ENCODE measurements around the gene REC114. TPM values are rescaled to one million over a fixed set of nuclear protein-coding genes. Genes with fewer than 3 reads are reported as not detected.

Gene REC114
- total and polyA plus RNA-seq, 10 of the 15 experiments (the other 5 are each of a cell fraction or from before 2014, with no cell fraction given) = not detected

DNA sequence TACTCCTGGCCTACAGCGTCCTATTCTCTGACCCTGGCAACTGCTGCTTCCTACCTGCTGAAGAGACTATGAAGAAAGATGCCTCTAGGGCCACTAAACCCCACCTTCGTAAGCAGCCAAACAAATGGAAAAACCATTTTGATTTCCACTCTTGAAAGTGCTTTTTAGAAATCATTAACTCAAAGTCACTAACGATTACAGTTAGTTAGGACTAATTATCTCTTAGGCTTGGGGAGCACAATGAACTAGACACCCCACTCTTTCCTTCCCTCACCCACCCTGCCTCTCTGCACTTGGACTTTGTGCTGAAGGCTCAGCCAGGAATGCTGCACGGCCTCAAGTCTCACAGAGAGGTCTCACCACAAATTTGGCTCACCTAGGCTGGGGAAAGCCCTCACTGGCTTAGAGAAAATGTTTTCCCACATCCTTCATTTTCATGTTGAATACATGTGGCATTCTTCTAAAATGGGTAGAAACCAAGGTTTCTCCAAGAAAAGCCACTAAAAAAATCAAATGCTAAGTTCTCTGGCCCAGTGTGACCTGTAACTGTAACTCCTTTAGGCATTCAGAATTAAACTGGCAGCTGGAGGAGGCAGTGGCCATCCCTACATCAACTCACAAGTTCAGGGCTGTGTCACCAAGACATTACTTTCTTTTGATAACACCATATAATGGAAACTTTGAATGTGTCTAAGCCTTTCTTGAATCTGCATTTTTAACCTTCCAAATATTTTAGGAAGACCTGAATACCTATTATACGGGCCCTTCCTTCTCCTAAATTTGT lies 143.1 kb downstream of the REC114 start:
- POLR2A ChIA-PET = no interaction called here
- FAIRE-seq (no peak), DNase-seq (ENCODE audit: low read depth, low spot score) (no peak), ATAC-seq (no peak)
- SMC1A ChIA-PET (ENCODE audit: uncharacterized antibody, unreplicated experiment) = interaction anchor here (0.6 to 1.8 kb wide), 3 partner anchors 24 to 50 kb away, joined by 3 to 6 read pairs (median 3); no protein-coding TSS in a partner anchor
- H3K4me2 ChIP-seq (ENCODE audit: control insufficient read depth, insufficient read depth) = no peak overlapping the region
- H3K9ac ChIP-seq (ENCODE audit: control insufficient read depth, insufficient read depth, low read length) = no peak overlapping the region
- H3K27ac ChIP-seq (ENCODE audit: control insufficient read depth, insufficient read depth) = no peak overlapping the region
- H3K36me3 ChIP-seq (ENCODE audit: control insufficient read depth in 2 of 2, insufficient read depth in 2 of 2, low read length in 1 of 2) = peaks cover 5 to 28% of the 10 kb centered on the region in 2 experiments
- no peaks in the 10 kb centered on the region for H3K9me3 ChIP-seq (replicated peaks; ENCODE audit: control insufficient read depth, insufficient read depth, low read length)
- H3K27me3 ChIP-seq (replicated peaks in 1 of 2; ENCODE audit: control insufficient read depth in 2 of 2, insufficient read depth in 2 of 2, low read length in 1 of 2) = no peaks in the 10 kb centered on the region
- no peak overlapping the region for H2AFZ ChIP-seq (ENCODE audit: control insufficient read depth, low read depth, low read length)
- WGBS (ENCODE audit: insufficient coverage, insufficient replicate concordance, low lambda C conversion rate, missing lambda C conversion rate) = 89% methylated on average over 5 of the region's 5 CpGs
- H3K4me1 ChIP-seq (ENCODE audit: control insufficient read depth, insufficient read depth, low read length) = no peaks in the 10 kb centered on the region
- no peaks in the 10 kb centered on the region for H4K20me1 ChIP-seq (ENCODE audit: control insufficient read depth, insufficient read depth)
- intact Hi-C loops (cut with micrococcal nuclease; ENCODE audit: unreplicated experiment) (no loop called here), in situ Hi-C loops (cut with MboI) (no loop called here)
- no peaks in the 10 kb centered on the region for H3K79me2 ChIP-seq (ENCODE audit: control insufficient read depth, insufficient read depth, low read length)
- no peak overlapping the region for H3K4me3 ChIP-seq
- RAD21 ChIA-PET (ENCODE audit: unreplicated experiment) = no interaction called here
- CTCF ChIA-PET = interaction anchor here (1.3 kb wide), 1 partner anchor 10 kb away, joined by 5 read pairs; no protein-coding TSS in a partner anchor
- no TSS peak for BruUV-seq (replicated peaks)
- no peak for TF ChIP-seq KLF5 (IDR thresholded peaks at IDR 0.05; ENCODE audit: partially characterized antibody)
- no peak for TF ChIP-seq ETV6 (conservative IDR thresholded peaks at IDR 0.05 in 1 of 2, IDR thresholded peaks at IDR 0.05 in 1 of 2; ENCODE audit: borderline replicate concordance in 1 of 2, low read depth in 1 of 2)
- no peak for TF ChIP-seq ESRRA (IDR thresholded peaks at IDR 0.05; ENCODE audit: low read length)
- no peak for TF ChIP-seq RELA (IDR thresholded peaks at IDR 0.05; ENCODE audit: borderline replicate concordance, partially characterized antibody)
- TF ChIP-seq ZNF384 (IDR thresholded peaks at IDR 0.05; ENCODE audit: borderline replicate concordance, low read depth, low read length) = no peak
- TF ChIP-seq, protein P1, sequence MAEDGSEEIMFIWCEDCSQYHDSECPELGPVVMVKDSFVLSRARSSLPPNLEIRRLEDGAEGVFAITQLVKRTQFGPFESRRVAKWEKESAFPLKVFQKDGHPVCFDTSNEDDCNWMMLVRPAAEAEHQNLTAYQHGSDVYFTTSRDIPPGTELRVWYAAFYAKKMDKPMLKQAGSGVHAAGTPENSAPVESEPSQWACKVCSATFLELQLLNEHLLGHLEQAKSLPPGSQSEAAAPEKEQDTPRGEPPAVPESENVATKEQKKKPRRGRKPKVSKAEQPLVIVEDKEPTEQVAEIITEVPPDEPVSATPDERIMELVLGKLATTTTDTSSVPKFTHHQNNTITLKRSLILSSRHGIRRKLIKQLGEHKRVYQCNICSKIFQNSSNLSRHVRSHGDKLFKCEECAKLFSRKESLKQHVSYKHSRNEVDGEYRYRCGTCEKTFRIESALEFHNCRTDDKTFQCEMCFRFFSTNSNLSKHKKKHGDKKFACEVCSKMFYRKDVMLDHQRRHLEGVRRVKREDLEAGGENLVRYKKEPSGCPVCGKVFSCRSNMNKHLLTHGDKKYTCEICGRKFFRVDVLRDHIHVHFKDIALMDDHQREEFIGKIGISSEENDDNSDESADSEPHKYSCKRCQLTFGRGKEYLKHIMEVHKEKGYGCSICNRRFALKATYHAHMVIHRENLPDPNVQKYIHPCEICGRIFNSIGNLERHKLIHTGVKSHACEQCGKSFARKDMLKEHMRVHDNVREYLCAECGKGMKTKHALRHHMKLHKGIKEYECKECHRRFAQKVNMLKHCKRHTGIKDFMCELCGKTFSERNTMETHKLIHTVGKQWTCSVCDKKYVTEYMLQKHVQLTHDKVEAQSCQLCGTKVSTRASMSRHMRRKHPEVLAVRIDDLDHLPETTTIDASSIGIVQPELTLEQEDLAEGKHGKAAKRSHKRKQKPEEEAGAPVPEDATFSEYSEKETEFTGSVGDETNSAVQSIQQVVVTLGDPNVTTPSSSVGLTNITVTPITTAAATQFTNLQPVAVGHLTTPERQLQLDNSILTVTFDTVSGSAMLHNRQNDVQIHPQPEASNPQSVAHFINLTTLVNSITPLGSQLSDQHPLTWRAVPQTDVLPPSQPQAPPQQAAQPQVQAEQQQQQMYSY (CRISPR knock-in tag; IDR thresholded peaks at IDR 0.05) = no peak
- TF ChIP-seq, protein P2, sequence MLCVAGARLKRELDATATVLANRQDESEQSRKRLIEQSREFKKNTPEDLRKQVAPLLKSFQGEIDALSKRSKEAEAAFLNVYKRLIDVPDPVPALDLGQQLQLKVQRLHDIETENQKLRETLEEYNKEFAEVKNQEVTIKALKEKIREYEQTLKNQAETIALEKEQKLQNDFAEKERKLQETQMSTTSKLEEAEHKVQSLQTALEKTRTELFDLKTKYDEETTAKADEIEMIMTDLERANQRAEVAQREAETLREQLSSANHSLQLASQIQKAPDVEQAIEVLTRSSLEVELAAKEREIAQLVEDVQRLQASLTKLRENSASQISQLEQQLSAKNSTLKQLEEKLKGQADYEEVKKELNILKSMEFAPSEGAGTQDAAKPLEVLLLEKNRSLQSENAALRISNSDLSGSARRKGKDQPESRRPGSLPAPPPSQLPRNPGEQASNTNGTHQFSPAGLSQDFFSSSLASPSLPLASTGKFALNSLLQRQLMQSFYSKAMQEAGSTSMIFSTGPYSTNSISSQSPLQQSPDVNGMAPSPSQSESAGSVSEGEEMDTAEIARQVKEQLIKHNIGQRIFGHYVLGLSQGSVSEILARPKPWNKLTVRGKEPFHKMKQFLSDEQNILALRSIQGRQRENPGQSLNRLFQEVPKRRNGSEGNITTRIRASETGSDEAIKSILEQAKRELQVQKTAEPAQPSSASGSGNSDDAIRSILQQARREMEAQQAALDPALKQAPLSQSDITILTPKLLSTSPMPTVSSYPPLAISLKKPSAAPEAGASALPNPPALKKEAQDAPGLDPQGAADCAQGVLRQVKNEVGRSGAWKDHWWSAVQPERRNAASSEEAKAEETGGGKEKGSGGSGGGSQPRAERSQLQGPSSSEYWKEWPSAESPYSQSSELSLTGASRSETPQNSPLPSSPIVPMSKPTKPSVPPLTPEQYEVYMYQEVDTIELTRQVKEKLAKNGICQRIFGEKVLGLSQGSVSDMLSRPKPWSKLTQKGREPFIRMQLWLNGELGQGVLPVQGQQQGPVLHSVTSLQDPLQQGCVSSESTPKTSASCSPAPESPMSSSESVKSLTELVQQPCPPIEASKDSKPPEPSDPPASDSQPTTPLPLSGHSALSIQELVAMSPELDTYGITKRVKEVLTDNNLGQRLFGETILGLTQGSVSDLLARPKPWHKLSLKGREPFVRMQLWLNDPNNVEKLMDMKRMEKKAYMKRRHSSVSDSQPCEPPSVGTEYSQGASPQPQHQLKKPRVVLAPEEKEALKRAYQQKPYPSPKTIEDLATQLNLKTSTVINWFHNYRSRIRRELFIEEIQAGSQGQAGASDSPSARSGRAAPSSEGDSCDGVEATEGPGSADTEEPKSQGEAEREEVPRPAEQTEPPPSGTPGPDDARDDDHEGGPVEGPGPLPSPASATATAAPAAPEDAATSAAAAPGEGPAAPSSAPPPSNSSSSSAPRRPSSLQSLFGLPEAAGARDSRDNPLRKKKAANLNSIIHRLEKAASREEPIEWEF (IDR thresholded peaks at IDR 0.05; ENCODE audit: insufficient replicate concordance, low read depth, low read length) = no peak
- TF ChIP-seq SMAD5 (IDR thresholded peaks at IDR 0.05; ENCODE audit: low read depth) = no peak
- TF ChIP-seq SREBF1 (IDR thresholded peaks at IDR 0.05; ENCODE audit: low read length) = no peak
- TF ChIP-seq, protein P3, sequence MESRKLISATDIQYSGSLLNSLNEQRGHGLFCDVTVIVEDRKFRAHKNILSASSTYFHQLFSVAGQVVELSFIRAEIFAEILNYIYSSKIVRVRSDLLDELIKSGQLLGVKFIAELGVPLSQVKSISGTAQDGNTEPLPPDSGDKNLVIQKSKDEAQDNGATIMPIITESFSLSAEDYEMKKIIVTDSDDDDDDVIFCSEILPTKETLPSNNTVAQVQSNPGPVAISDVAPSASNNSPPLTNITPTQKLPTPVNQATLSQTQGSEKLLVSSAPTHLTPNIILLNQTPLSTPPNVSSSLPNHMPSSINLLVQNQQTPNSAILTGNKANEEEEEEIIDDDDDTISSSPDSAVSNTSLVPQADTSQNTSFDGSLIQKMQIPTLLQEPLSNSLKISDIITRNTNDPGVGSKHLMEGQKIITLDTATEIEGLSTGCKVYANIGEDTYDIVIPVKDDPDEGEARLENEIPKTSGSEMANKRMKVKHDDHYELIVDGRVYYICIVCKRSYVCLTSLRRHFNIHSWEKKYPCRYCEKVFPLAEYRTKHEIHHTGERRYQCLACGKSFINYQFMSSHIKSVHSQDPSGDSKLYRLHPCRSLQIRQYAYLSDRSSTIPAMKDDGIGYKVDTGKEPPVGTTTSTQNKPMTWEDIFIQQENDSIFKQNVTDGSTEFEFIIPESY (IDR thresholded peaks at IDR 0.05) = no peak
- no peak for TF ChIP-seq CBFB (IDR thresholded peaks at IDR 0.05; ENCODE audit: low read depth)

All from GM12878 (cell line).